HG03159 (cell line): ENCODE results near the gene ECEL1.
"Not testable (repeated sequence)": the region's sequence is repeated elsewhere in the genome, so short reads cannot be mapped to it uniquely, and the experiment has no call there.

Experiments
- ATAC-seq: cut with Tn5 transposase; IDR thresholded peaks from one replicate; pipeline ENCODE4 v1.9.1; 2021; ENCODE audit warnings: mild to moderate bottlenecking, moderate library complexity; ENCODE audit not compliant: unreplicated experiment

The ECEL1 gene

DNA sequence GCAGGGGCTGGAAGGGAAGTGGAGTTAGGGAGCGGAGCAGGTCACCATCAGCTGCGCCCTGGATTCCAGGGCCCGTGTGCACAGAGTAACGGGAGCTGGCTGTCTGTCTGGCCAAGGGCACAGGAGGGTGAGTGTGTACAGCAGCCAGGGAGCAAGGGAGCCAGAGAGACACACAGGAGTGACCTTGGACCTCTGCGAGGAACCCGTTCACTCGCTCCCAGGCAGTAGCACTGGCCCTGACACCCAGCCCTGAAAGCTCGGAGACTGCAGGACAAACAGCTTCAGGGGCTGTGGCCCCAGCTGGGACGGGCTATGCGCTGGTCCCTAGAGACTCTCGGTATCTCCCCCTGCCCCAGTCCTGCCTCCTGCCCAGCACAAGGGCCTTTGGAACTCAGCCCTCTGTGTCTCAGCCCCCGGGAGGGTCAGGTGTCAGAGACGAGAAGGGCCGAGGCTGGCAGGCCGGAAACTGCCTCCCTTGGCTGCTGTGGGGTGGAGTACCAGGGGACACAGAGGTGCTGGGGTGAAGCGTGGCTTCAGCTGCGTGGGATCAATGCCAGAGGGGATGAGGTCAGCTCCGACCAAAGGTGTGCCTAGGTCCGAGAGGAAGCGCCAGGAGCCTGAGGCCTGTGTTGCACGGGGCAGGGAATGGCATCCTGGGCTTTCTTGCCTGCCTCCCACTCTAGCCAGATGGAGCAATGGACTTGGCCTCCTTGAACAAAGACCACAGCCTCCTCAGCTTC, 43.8 kb downstream of the ECEL1 start:
- not testable (repeated sequence) for ATAC-seq

DNA sequence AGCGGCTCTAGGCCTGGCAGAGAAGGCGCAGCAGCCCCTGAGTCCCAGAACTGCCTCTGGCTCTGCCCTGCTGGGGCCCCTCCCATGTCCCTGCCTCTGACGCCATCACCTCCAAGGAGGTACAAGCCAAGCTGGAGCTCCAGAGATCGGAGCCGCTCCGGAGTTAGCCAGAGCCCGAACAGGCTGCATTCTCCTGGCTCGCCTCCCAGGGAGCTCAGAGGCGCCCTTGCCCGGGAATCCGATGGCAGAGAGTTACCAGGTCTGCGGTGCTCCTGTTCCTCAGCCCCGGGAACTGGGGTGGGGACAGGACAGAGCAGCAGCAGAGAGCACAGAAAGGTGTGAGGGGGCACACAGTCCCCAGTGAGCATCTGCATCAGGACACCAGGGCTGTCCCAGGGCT, 44.6 kb downstream of the ECEL1 start:
- not testable (repeated sequence) for ATAC-seq

DNA sequence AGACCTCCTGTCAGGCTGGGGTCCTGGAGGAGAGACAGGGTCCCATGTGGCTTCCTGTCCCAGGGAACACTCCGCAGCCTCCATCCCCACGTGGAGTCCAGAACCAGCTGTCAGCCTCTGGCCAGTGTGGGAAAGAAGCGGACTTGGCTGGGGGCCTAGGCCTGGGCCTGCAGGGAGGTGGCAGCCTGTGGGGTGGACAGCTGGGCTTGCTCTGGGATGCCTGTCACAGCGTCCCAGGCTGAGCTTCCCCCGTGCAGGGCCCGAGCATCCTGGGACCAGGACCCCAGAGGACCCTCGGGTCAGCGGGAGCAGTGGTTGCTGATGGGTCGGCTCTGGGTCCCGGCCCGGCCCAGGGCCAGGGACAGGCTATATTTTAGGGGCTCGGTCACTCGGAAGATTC, 45.2 kb downstream of the ECEL1 start:
- ATAC-seq: not testable (repeated sequence)

DNA sequence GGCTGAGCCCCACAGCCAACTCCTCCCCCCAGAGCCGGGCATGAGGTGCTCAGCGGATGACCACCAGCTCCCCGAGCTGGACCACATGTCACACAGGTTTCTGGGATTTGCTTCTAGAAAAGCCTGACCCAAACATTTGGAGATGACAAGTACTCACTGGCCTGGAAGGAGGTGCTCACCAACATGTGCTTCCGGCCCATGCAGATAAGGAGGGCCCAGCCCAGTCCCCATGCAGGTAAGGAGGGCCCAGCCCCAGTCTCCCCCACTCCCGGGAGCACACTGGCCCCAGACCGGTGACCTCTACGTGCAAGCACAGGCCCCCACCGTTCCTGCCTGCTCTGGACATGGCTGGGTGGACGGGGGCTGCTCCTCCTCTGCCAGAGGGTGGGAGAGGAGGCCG, 45.7 kb downstream of the ECEL1 start:
- ATAC-seq: not testable (repeated sequence)

DNA sequence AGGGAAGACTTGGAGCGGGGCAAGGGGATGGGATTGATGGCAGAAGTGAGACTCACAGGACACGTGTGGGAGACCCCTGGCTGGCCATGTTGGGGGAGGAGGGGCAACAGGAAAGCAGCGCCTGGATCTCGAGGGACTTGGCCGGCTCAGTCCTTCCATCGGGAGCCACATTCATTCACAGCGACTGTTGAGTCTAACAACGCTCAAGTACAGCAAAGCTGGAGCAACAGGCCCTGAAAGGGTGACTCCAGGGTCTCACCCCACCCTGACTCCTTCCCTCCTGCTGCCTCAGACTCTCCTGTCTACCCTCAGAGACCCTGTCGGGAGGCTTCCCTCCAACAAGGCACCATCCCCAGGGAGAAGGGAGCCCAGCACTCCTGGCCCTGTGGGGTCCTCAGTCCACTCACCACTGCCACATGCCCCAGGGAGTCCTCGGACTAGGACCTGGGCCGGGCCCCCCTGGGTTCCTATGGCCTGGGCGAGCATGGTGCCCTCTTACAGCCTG, 46.4 kb downstream of the ECEL1 start:
- no peak for ATAC-seq

DNA sequence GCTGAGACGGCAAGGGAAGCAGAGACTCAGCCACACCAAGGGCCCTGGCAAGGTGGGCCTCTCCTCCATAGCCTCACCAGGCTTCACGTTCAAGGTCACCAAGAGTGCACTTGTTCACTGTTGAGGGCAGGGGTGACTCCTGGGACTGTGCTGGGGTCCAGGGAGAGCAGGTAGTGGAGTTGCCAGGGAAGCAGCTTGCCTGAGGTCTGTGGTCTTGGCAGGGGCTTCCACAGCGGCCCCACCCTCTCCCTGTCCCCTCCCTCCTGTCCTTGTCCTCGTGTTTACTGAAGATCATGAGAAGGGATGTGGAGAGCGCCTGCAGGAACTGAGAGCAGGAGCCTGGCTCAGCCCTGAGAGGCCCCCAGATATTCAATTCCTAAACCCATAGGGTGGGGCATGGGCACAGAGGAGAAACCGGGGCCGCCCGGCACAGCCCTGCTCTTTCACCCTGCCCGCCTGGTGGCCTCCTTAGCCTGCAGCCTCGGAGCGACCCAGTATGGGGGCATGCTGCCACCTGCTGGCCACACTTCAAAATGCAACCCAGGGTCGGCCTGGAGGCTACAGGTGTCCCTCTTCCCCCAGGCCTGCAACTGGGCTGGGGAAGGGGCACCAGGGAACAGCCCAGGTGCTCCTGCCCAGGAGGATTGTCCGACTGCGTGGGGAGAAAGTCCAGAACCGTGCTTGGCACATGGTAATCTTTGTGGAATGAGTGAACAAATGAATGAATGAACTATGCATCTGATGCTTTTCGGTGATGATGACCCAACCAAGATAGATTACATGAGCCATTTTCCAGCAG, 47.2 kb downstream of the ECEL1 start:
- ATAC-seq: peak; percentile 79

DNA sequence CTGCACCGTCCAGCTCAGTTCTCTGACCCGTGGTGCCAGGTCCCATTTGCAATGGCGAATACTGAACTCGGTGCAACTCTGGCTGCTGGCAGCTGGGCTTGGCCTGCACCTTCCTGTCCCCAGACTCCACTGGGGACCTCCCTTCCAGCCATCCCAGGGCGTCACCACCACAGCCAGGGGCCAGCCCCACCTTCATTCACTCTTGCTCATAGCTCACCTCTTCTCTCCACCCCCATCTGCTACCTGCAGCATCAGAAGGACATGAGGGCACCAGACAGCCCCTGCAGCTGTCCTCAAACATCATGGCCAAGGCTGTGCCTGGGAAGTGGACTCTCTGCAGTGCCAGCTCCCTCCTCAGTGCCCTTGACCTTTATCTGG, 47.9 kb downstream of the ECEL1 start:
- no peak for ATAC-seq

DNA sequence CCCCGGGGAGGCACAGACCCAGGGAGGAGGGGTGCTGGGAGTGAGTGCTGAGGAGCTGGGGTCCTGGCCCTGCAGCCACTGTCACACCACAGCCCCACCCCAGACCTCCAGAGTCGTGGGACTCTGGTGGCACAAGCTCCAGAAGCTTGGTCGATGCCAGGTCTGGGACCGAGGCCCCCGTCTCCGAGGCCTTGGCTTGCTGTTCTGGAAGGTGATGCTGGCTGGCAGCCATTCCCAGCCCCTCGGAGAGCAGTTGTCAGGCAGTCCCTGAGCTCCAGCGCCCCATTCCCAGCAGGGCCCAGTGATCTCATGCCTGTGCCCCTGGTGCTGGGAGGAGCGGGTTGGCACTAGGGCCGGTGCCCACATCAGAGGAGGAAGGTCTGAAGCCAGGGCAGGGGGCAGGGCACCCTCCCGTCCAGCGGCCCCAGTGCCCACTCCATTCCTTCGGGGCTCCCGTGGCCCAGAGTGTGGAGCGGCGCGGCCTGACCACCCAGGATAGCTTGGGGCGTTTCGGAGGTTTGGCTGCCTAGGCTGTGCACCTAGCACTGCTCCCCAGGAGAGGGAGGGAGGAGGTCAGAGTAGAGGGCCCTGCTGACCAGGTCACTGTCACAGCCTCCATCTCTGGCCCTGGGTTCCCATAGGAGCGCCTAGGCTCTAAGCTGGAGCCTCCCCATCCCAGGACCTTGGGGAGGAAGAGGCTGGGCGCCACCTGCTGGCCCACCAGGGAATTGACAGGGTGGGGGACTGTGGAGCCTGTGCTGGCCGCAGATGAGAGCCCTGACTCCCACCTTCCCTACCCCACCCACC, 48.5 kb downstream of the ECEL1 start:
- ATAC-seq: no peak

DNA sequence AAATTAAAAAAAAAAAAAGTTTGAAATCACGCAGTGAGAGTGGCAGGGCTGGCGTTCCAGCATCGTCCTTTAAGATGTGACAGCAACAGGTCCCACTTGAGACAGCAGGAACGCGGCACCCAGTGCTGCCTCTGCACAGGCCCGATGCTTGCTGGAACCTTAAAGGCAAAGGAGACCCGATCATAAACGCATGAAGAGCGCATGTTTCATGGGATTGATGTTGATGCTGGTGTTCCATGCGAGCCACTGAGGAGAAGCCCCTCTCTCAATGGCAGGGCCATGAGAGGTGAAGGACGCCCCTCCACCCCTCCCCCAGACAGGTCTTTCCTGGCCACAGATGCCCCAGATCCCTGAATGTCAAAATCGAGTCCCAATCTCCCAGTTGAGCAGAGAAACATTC, 49.5 kb downstream of the ECEL1 start:
- ATAC-seq: no peak

DNA sequence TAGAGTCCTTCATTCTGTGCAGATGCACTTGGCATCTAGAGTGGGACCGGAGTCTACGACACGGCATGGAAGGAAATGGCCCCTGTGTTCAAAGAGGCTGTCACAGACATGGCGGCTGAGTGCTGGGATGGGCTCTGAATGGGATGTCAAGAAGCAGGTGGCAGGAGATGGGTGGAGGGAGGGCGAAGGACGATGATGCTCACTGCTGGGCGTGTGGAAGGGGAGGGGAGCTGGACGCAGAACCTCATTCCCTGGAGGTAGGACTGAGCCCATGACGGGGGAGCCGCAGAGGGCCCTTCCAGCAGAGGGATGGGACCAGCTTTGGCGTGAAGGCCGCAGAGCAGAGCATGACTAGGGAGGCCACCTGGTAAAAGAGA, 50.5 kb downstream of the ECEL1 start:
- no peak for ATAC-seq

DNA sequence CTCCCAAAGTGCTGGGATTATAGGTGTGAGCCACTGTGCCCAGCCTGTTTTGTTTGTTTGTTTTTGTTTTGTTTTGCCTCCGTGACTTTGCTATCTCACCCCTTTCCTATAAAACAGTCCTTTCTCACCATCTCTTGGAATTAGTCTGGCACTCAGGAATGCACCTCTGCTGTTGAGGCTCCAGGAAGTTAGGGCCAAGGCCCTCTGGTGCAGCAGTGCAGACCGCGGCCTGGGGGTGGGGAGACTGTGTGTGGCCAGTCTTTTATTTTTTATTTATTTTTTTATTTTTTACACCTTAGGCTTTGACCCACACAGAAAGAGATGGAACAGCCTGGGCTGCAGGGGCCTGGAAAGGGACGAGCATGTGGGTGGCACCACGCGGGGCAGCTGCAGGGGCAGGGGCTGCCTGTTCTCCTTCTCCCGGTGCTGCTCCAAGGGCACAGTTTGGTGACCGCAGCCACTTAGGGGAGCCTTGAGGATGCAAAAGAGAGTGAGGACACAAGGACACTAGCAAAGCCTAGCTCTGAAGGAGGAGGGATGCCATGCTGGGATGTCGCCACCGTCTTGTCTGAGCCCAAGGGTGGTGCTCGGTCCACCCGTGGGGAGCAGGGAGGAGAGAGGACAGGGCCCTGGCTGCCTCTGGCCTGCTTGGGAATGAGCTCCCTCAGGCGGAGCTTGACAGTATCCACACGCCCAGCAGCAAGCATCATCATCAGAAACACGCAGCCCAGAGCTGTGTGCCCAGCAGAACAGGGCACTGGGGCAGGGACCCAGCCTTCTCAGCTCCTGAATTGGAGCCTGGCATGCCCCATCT, 51.0 kb downstream of the ECEL1 start:
- ATAC-seq: no peak

DNA sequence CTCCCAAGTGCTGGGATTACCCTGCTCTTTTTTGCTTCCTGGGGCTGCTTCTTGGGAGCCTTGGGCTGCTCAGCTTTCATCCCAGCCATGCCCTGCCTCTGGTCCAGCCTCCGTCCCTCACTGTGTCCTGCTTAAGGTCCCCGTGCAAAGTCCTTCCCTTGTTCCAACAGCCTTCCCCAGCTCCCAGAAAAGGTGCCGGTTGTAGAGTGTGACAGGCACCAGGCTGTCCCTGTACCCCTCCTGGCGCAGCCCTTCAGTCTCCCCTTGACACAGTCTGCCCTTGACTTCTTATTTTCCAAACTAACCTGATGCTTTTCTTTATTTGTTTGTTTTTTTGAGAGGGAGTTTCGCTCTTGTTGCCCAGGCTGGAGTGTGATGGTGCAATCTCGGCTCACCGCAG, 51.8 kb downstream of the ECEL1 start:
- no peak for ATAC-seq

DNA sequence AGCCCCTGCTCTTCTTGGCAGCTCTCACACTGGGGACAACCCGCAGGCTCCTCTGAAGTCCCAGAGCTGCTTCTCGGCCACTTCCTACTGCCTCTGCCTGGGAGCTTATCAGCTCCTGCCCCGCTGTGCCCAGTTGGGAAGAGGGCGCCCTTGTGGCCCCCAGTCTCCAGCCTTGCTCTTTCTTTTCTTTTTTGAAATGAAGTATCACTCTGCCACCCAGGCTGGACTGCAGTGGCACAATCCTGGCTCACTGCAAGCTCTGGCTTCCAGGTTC, 52.3 kb downstream of the ECEL1 start:
- no peak for ATAC-seq

DNA sequence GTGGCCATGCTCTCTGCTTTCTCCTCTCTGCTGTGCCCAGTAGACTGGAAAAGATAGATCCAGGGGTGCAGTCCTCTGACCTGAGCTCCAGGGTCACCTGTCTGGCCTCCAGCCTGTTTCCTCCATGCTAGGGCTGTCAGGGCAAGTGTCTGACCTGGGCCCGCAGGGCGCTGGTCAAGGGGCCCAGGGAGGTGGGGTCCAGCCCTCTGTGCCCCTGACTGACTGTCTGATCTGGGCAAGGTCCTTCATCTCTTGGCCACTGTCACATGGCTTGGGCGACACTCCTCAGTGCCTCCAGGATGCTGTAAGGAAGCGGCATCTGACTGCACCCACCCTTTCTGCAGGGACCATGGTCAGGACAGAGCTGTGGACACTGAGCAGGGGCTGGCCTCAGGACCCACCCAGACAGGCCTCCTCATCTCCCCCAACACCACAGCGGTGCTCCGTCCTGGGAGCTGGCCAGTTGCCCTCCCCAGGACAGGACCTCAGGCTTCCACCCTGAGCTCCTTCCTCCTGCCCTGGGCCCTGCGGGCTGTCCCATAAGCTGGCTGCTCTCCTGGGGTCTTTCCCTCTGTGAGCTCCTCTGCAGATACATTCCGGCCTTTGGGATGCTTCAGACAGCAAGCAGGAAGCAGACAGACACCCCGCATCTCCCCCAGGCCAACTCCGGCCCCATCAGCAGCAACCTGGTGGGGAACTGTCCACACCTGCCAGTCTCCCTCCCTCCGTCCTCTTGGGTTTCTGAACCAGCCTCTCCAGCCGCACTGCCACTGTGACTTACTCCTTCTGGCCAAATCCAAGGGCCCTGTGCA, 52.9 kb downstream of the ECEL1 start:
- ATAC-seq: no peak

DNA sequence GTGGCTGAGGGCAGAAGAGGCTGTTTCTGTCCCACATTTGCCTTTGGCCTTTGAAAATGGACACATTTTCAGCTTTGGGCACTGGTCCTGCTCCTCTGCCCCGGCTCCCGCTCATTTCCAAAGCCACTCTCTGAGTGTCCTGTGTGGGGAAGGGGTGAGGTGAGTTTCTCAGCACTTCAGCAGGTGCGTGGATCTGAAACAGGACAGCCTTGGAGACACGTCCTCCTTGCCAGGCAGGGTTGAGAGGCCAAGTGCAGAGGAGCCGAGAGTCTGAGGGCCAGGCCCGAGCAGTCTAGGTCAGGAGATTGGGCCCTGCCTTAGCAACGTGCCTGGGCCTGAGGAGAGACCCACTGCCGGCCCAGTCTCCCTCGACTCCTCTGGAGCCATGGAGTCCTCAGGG, 53.5 kb downstream of the ECEL1 start:
- no peak for ATAC-seq

DNA sequence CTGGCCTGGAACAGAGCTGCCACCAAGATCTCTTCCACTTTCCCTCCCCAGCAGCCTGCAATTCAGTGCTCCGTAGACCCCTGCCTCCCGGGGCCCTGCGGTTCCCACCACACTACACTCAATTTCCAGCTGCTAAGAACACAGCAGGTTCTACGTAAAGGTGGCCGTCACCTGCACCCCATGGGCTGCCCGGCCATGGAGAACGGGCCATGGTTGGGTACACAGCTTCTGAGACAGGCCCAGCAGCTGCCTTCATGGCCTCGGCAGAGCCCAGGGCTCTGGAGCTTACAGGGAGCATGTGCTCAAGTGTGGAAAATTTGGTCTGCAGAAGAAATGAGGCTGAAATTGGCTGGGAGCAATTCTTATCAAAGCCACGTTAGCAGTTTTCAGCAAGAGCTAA, 54.0 kb downstream of the ECEL1 start:
- not testable (repeated sequence) for ATAC-seq

DNA sequence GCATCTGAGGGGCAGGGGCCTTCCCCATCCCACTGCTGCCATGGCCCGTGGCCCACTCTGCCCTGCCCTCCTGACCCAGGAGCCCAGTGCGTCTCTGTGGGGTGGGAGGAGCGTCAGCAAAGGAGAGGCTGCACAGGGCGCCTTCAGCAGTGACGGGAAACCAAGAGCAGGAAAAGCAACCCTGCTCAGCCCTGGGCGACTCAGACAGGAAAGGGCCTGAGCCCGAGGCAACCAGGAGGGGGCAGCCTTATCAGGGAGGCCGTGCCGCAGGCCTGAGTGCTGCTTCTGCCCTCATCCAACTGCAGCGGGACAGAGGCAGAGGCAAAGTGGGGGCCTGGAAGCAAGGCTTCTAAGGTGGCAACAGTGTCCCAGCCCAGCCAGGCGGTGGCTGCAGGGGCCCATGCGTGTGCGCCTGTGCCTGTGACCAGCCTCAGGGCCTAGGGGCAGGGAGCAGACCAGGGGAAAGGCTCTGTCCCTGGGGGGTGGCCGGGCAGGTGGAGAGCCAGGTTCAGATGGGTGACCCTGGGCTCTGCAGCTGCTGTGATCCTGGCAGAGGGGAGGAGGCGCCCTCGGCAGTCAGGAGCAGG, 54.9 kb downstream of the ECEL1 start:
- no peak for ATAC-seq

DNA sequence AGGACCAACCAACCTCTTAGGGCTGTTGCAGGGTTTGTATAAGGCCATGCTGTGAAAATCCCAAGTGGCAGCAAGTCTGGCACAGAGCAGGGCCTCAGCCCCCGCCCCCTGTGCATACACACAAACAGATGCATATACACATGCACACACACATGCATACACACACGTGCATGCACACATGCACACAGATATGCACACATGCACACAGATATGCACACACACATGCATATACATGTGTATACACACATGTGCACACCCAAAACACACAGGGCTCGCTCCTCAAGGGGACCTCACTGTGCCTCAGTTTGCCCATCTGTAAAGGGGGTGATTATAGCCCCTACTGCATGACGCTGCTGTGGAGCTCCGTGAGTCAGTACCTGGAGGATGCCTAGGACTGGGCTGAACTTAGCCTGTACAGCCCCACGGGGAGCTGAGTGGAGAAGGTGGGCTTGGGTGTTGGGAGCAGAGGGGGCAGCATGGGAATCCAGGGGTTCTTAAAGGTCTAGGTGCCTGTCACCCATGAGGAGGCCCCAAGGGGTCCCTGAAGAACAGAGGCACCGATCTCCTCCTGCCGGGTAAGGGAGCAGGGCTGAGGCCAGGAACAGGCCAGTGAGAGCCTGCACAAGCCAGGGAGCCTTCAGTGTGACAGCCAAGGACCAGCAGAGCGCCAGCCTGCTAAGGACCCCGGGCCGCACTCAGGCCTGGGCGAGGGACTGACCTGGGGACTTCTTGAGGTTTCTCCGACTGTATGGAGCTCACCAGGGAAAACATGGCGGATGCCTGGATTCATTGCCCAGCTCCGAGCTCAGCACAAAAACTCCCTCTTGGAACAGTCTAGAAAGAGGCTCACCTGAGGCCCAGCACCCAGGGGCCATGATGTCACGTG, 55.7 kb downstream of the ECEL1 start:
- no peak for ATAC-seq
